HUES6 (cell line): ENCODE measurements around the gene HMX1.
A peak's percentile ranks its signal among the peaks of the same experiment; 100 is the strongest.

Source experiments
- H3K27ac ChIP-seq: 2 replicates; pipeline ENCODE4 v1.7.0; 2013; ENCODE audit warnings: low read depth, mild to moderate bottlenecking, low read length, inconsistent platforms
- H3K27me3 ChIP-seq: 2 replicates; pipeline ENCODE4 v1.6.1; 2013; ENCODE audit warnings: low read length; ENCODE audit not compliant: control insufficient read depth, insufficient read depth
- H3K36me3 ChIP-seq: 2 replicates; pipeline ENCODE4 v1.6.1; 2013; ENCODE audit warnings: low read length; ENCODE audit not compliant: control insufficient read depth, insufficient read depth
- H3K4me1 ChIP-seq: 2 replicates; pipeline ENCODE4 v1.6.1; 2013; ENCODE audit warnings: low read length; ENCODE audit not compliant: control insufficient read depth, insufficient read depth
- H3K4me3 ChIP-seq: 2 replicates; pipeline ENCODE4 v1.5.1; 2013; ENCODE audit warnings: low read depth, low read length
- H3K9ac ChIP-seq: one replicate; pipeline ENCODE4 v1.6.1; 2013; ENCODE audit warnings: mild to moderate bottlenecking, low read length
- H3K9me3 ChIP-seq: 2 replicates; pipeline ENCODE4 v1.6.1; 2013; ENCODE audit warnings: low read depth, low read length; ENCODE audit not compliant: control insufficient read depth, insufficient read depth

HMX1 gene

GRCh38 chr4:8872402-8873291 lies 1.0 kb upstream of the HMX1 start:
- H3K9me3 ChIP-seq = no peaks in the 10 kb centered on the region
- H3K9ac ChIP-seq = no peak overlapping the region
- no peaks in the 10 kb centered on the region for H3K36me3 ChIP-seq
- peak overlapping the region; percentile 56 for H3K4me3 ChIP-seq
- H3K27me3 ChIP-seq = peaks cover 98% of the 10 kb centered on the region
- no peak overlapping the region for H3K27ac ChIP-seq
- peaks cover 25% of the 10 kb centered on the region for H3K4me1 ChIP-seq

- peak overlapping the region; percentile 50 for H3K4me3 ChIP-seq
- no peaks in the 10 kb centered on the region for H3K36me3 ChIP-seq
- H3K4me1 ChIP-seq = peaks cover 30% of the 10 kb centered on the region; the same call in 1 of the 2 replicates
- H3K9me3 ChIP-seq = no peaks in the 10 kb centered on the region
- H3K27me3 ChIP-seq = peaks cover 98% of the 10 kb centered on the region
- no peak overlapping the region for H3K27ac ChIP-seq
- no peak overlapping the region for H3K9ac ChIP-seq
These were observed 807 bp downstream of the HMX1 start for GRCh38 chr4:8870647-8871416.

GRCh38 chr4:8869898-8870646 lies 1.6 kb downstream of the HMX1 start:
- Histone ChIP-seq H3K27ac (no peak overlapping the region), H3K36me3 (no peaks in the 10 kb centered on the region), H3K9me3 (no peaks in the 10 kb centered on the region), H3K27me3 (peaks cover 98% of the 10 kb centered on the region), H3K4me1 (peaks cover 30% of the 10 kb centered on the region; the same call in 1 of the 2 replicates), H3K4me3 (no peak overlapping the region), H3K9ac (no peak overlapping the region)

GRCh38 chr4:8869002-8869897 lies 2.4 kb downstream of the HMX1 start:
- Histone ChIP-seq H3K27me3 (peaks cover 98% of the 10 kb centered on the region), H3K9me3 (no peaks in the 10 kb centered on the region), H3K4me1 (peaks cover 28% of the 10 kb centered on the region; the same call in 1 of the 2 replicates), H3K4me3 (no peak overlapping the region), H3K9ac (no peak overlapping the region), H3K27ac (no peak overlapping the region), H3K36me3 (no peaks in the 10 kb centered on the region)

GRCh38 chr4:8868321-8869001 lies 3.2 kb downstream of the HMX1 start:
- H3K36me3 ChIP-seq = no peaks in the 10 kb centered on the region
- H3K27ac ChIP-seq = no peak overlapping the region
- H3K4me1 ChIP-seq = peaks cover 26% of the 10 kb centered on the region; the same call in 1 of the 2 replicates
- H3K4me3 ChIP-seq = no peak overlapping the region
- no peak overlapping the region for H3K9ac ChIP-seq
- H3K9me3 ChIP-seq = no peaks in the 10 kb centered on the region
- H3K27me3 ChIP-seq = peaks cover 98% of the 10 kb centered on the region

GRCh38 chr4:8867624-8868320 lies 3.9 kb downstream of the HMX1 start:
- Histone ChIP-seq H3K4me3 (no peak overlapping the region), H3K9ac (no peak overlapping the region), H3K27ac (no peak overlapping the region), H3K4me1 (peaks cover 26% of the 10 kb centered on the region; the same call in 1 of the 2 replicates), H3K9me3 (no peaks in the 10 kb centered on the region), H3K36me3 (no peaks in the 10 kb centered on the region), H3K27me3 (peaks cover 98% of the 10 kb centered on the region)

GRCh38 chr4:8866828-8867623 lies 4.6 kb downstream of the HMX1 start:
- no peak overlapping the region for H3K9ac ChIP-seq
- H3K9me3 ChIP-seq = no peaks in the 10 kb centered on the region
- H3K4me3 ChIP-seq = no peak overlapping the region
- no peaks in the 10 kb centered on the region for H3K36me3 ChIP-seq
- peaks cover 98% of the 10 kb centered on the region for H3K27me3 ChIP-seq
- no peak overlapping the region for H3K27ac ChIP-seq
- H3K4me1 ChIP-seq = peaks cover 20% of the 10 kb centered on the region; the same call in 1 of the 2 replicates

GRCh38 chr4:8866421-8866820 lies 5.2 kb downstream of the HMX1 start:
- Histone ChIP-seq H3K27ac (no peak overlapping the region), H3K9me3 (no peaks in the 10 kb centered on the region), H3K36me3 (no peaks in the 10 kb centered on the region), H3K9ac (no peak overlapping the region), H3K27me3 (peaks cover 100% of the 10 kb centered on the region), H3K4me3 (no peak overlapping the region), H3K4me1 (peaks cover 25% of the 10 kb centered on the region; the same call in 1 of the 2 replicates)
